Mesenchymal stem cell (in vitro differentiated cells and primary cell): ENCODE results near the gene UGGT2.
A peak's percentile ranks its signal among the peaks of the same experiment; 100 is the strongest.

Source experiments
- DNase-seq: peaks from one replicate; pipeline ENCODE4 v3.0.0-alpha.2; 2013
- H2AFZ ChIP-seq: one replicate; pipeline ENCODE4 v1.6.1; 2013; ENCODE audit warnings: low read depth, mild to moderate bottlenecking, control low read depth, inconsistent platforms, low read length, moderate library complexity
- H2AK5ac ChIP-seq: 2 replicates; pipeline ENCODE4 v1.6.1; 2013; ENCODE audit warnings: low read length, moderate library complexity, mild to moderate bottlenecking, inconsistent platforms; ENCODE audit not compliant: severe bottlenecking
- H2BK120ac ChIP-seq: one replicate; pipeline ENCODE4 v1.6.1; 2013; ENCODE audit warnings: low read depth, mild to moderate bottlenecking, inconsistent platforms, low read length, moderate library complexity
- H2BK12ac ChIP-seq, 2 experiments: one replicate each; pipeline ENCODE4 v1.6.1; 2013; ENCODE audit warnings: inconsistent platforms in 2 of 2, low read length in 2 of 2, mild to moderate bottlenecking in 2 of 2, moderate library complexity in 2 of 2, control low read depth in 1 of 2
- H2BK15ac ChIP-seq: one replicate; pipeline ENCODE4 v1.6.1; 2013; ENCODE audit warnings: mild to moderate bottlenecking, low read depth, inconsistent platforms; ENCODE audit not compliant: poor library complexity, severe bottlenecking
- H2BK5ac ChIP-seq: 2 replicates; pipeline ENCODE4 v1.6.1; 2013; ENCODE audit warnings: low read depth, mild to moderate bottlenecking, low read length, control low read depth, inconsistent platforms; ENCODE audit not compliant: poor library complexity, severe bottlenecking
- H3K14ac ChIP-seq, 2 experiments: one replicate each; pipeline ENCODE4 v1.6.1; 2013; ENCODE audit warnings: inconsistent platforms in 2 of 2, low read length in 2 of 2, control low read depth in 1 of 2, mild to moderate bottlenecking in 1 of 2, moderate library complexity in 1 of 2
- H3K18ac ChIP-seq, 2 experiments: one replicate each; pipeline ENCODE4 v1.6.1; 2013; ENCODE audit warnings: inconsistent platforms in 2 of 2, low read length in 2 of 2, control low read depth in 1 of 2, low read depth in 1 of 2, mild to moderate bottlenecking in 1 of 2
- H3K23ac ChIP-seq, 2 experiments: one replicate each; pipeline ENCODE4 v1.6.1; 2013; ENCODE audit warnings: inconsistent platforms in 2 of 2, low read length in 2 of 2, mild to moderate bottlenecking in 2 of 2, moderate library complexity in 2 of 2, control low read depth in 1 of 2
- H3K27ac ChIP-seq: 2 replicates; pipeline ENCODE4 v1.5.1; 2013; ENCODE audit warnings: mild to moderate bottlenecking, moderate library complexity, low read length, control low read depth, inconsistent platforms; ENCODE audit not compliant: poor library complexity, severe bottlenecking
- H3K27me3 ChIP-seq, 2 experiments: 2 replicates each; pipeline versions ENCODE4 v1.6.1 to v1.7.0; 2013; ENCODE audit warnings: low read length in 2 of 2, mild to moderate bottlenecking in 2 of 2, moderate library complexity in 2 of 2, control low read depth in 1 of 2, inconsistent platforms in 1 of 2; ENCODE audit not compliant: control insufficient read depth in 1 of 2, insufficient read depth in 1 of 2
- H3K36me3 ChIP-seq, 2 experiments: 2 replicates each; pipeline versions ENCODE4 v1.6.1 to v1.7.0; 2013; ENCODE audit warnings: low read length in 2 of 2, control low read depth in 1 of 2, inconsistent platforms in 1 of 2, low read depth in 1 of 2, mild to moderate bottlenecking in 1 of 2; ENCODE audit not compliant: insufficient read depth in 2 of 2, control insufficient read depth in 1 of 2
- H3K4ac ChIP-seq, 2 experiments: one replicate each; pipeline ENCODE4 v1.6.1; 2013; ENCODE audit warnings: inconsistent platforms in 2 of 2, low read length in 2 of 2, mild to moderate bottlenecking in 2 of 2, moderate library complexity in 2 of 2, control low read depth in 1 of 2, low read depth in 1 of 2
- H3K4me1 ChIP-seq: 2 replicates; pipeline ENCODE4 v1.6.1; 2013; ENCODE audit warnings: low read depth, low read length, control low read depth; ENCODE audit not compliant: control insufficient read depth, insufficient read depth
- H3K4me2 ChIP-seq: 2 replicates; pipeline ENCODE4 v1.6.1; 2013; ENCODE audit warnings: low read length, mild to moderate bottlenecking, inconsistent platforms; ENCODE audit not compliant: poor library complexity, severe bottlenecking
- H3K4me3 ChIP-seq, 2 experiments: 2 replicates each; pipeline versions ENCODE4 v1.5.1 to v1.7.0; 2013; ENCODE audit warnings: low read length in 2 of 2, mild to moderate bottlenecking in 2 of 2, control low read depth in 1 of 2, low read depth in 1 of 2; ENCODE audit not compliant: insufficient read depth in 1 of 2
- H3K79me1 ChIP-seq: replicated peaks from 2 replicates; pipeline ENCODE4 v1.6.1; 2013; ENCODE audit warnings: mild to moderate bottlenecking, control low read depth, low read length, inconsistent platforms; ENCODE audit not compliant: poor library complexity, severe bottlenecking
- H3K9ac ChIP-seq: 2 replicates; pipeline ENCODE4 v1.7.0; 2013; ENCODE audit warnings: mild to moderate bottlenecking, low read length, moderate library complexity
- H3K9me3 ChIP-seq: 2 replicates; pipeline ENCODE4 v1.7.0; 2013; ENCODE audit warnings: mild to moderate bottlenecking, low read length; ENCODE audit not compliant: control insufficient read depth
- H4K8ac ChIP-seq: one replicate; pipeline ENCODE4 v1.6.1; 2013; ENCODE audit warnings: inconsistent platforms, mild to moderate bottlenecking, low read length, moderate library complexity
- H4K91ac ChIP-seq: one replicate; pipeline ENCODE4 v1.6.1; 2013; ENCODE audit warnings: mild to moderate bottlenecking, low read length, inconsistent platforms
- WGBS: methylation state at CpG from one replicate; pipeline ENCODE4 v1.1.7; 2013; ENCODE audit warnings: mixed read lengths; 5-methylcytosine and 5-hydroxymethylcytosine counted together

Gene UGGT2

GRCh38 chr13:95842898-95843297, 210.3 kb downstream of the UGGT2 start:
- Histone ChIP-seq H3K36me3 (peaks cover 3% of the 10 kb centered on the region in 2 experiments), H3K23ac (no peak overlapping the region), H3K27me3 (no peaks in the 10 kb centered on the region), H3K18ac (no peak overlapping the region), H2AK5ac (no peak overlapping the region), H2BK15ac (no peak overlapping the region), H3K4me3 (no peak overlapping the region), H3K4ac (no peak overlapping the region), H3K27ac (no peak overlapping the region), H2AFZ (no peak overlapping the region), H3K9ac (no peak overlapping the region), H2BK120ac (no peak overlapping the region), H3K4me1 (no peaks in the 10 kb centered on the region), H3K9me3 (peaks cover 3% of the 10 kb centered on the region), H2BK5ac (no peak overlapping the region), H3K4me2 (no peak overlapping the region), H2BK12ac (no peak overlapping the region), H3K14ac (no peak overlapping the region), H4K8ac (no peak overlapping the region), H3K79me1 (no peaks in the 10 kb centered on the region), H4K91ac (no peak overlapping the region)
- no peak for DNase-seq
- WGBS, result no CpG with 5 or more reads among the region's 2 CpGs

- Histone ChIP-seq H3K27ac (no peak overlapping the region), H3K79me1 (no peaks in the 10 kb centered on the region), H2BK5ac (no peak overlapping the region), H4K91ac (no peak overlapping the region), H2AFZ (no peak overlapping the region), H4K8ac (no peak overlapping the region), H3K4me3 (no peak overlapping the region), H3K9me3 (peaks cover 3% of the 10 kb centered on the region), H2BK12ac (no peak overlapping the region), H3K36me3 (peaks cover 0 to 3% of the 10 kb centered on the region in 2 experiments), H3K4me1 (no peaks in the 10 kb centered on the region), H3K18ac (no peak overlapping the region), H3K9ac (no peak overlapping the region), H3K27me3 (no peaks in the 10 kb centered on the region), H2BK120ac (no peak overlapping the region), H2BK15ac (no peak overlapping the region), H3K14ac (no peak overlapping the region), H3K23ac (no peak overlapping the region), H3K4ac (no peak overlapping the region), H2AK5ac (no peak overlapping the region), H3K4me2 (no peak overlapping the region)
- no peak for DNase-seq
Observed at GRCh38 chr13:95841894-95842293, 211.3 kb downstream of the UGGT2 start.

GRCh38 chr13:95834134-95834765, 219.0 kb downstream of the UGGT2 start:
- Histone ChIP-seq H3K23ac (no peak overlapping the region), H4K8ac (no peak overlapping the region), H2BK5ac (no peak overlapping the region)

GRCh38 chr13:95833719-95834118, 219.5 kb downstream of the UGGT2 start:
- peaks cover 0 to 7% of the 10 kb centered on the region in 2 experiments for H3K36me3 ChIP-seq
- no peak overlapping the region for H2BK15ac ChIP-seq

More at GRCh38 chr13:95834134-95834765, 219.0 kb downstream of the UGGT2 start:
- H4K91ac ChIP-seq, result no peak overlapping the region
- peaks cover 3% of the 10 kb centered on the region for H3K9me3 ChIP-seq
- H3K4me2 ChIP-seq, result no peak overlapping the region
- H2BK12ac ChIP-seq, result no peak overlapping the region
- no peak overlapping the region for H2AFZ ChIP-seq
- H2BK15ac ChIP-seq, result no peak overlapping the region
- no peak overlapping the region for H2AK5ac ChIP-seq
- H3K14ac ChIP-seq, result no peak overlapping the region
- no peak overlapping the region for H3K4me3 ChIP-seq
- no peak overlapping the region for H2BK120ac ChIP-seq
- no peaks in the 10 kb centered on the region for H3K27me3 ChIP-seq
- peaks cover 0 to 7% of the 10 kb centered on the region in 2 experiments for H3K36me3 ChIP-seq
- no peaks in the 10 kb centered on the region for H3K4me1 ChIP-seq
- no peak overlapping the region for H3K4ac ChIP-seq
- 50% methylated on average over 2 of the region's 3 CpGs for WGBS
- no peak overlapping the region for H3K27ac ChIP-seq
- no peak overlapping the region for H3K18ac ChIP-seq
- DNase-seq, result peak; percentile 71
- no peaks in the 10 kb centered on the region for H3K79me1 ChIP-seq
- H3K9ac ChIP-seq, result no peak overlapping the region

More at GRCh38 chr13:95833719-95834118, 219.5 kb downstream of the UGGT2 start:
- no CpG with 5 or more reads among the region's 1 CpG for WGBS
- peak; percentile 39 for DNase-seq
- Histone ChIP-seq H3K79me1 (no peaks in the 10 kb centered on the region), H2BK12ac (no peak overlapping the region), H3K4me1 (no peaks in the 10 kb centered on the region), H3K9me3 (peaks cover 2% of the 10 kb centered on the region), H2AFZ (no peak overlapping the region), H2BK120ac (no peak overlapping the region), H3K27me3 (no peaks in the 10 kb centered on the region), H3K4me2 (no peak overlapping the region), H3K18ac (no peak overlapping the region), H3K27ac (no peak overlapping the region), H4K91ac (no peak overlapping the region), H4K8ac (no peak overlapping the region), H2BK5ac (no peak overlapping the region), H3K14ac (no peak overlapping the region), H3K9ac (no peak overlapping the region), H3K4me3 (no peak overlapping the region), H3K4ac (no peak overlapping the region), H2AK5ac (no peak overlapping the region), H3K23ac (no peak overlapping the region)
